Mucosa of rectum (tissue), 2 donors: ENCODE data around the gene SFXN5.
"Not testable (repeated sequence)": the region's sequence is repeated elsewhere in the genome, so short reads cannot be mapped to it uniquely, and the experiment has no call there.

Experiments
- H3K27ac ChIP-seq, 2 donors: one replicate each; pipeline ENCODE4 v1.7.0; 2013; ENCODE audit warnings: inconsistent platforms in 2 of 2, low read depth in 2 of 2, low read length in 2 of 2
- H3K27me3 ChIP-seq, 2 donors: one replicate each; pipeline ENCODE4 v1.7.0; 2013; ENCODE audit warnings: low read length in 2 of 2; ENCODE audit not compliant: control insufficient read depth in 2 of 2, insufficient read depth in 2 of 2
- H3K36me3 ChIP-seq, 2 donors: one replicate each; pipeline ENCODE4 v1.7.0; 2013; ENCODE audit warnings: low read length in 2 of 2; ENCODE audit not compliant: control insufficient read depth in 2 of 2, insufficient read depth in 2 of 2
- H3K4me1 ChIP-seq, 2 donors: one replicate each; pipeline ENCODE4 v1.7.0; 2013; ENCODE audit warnings: low read length in 2 of 2, mild to moderate bottlenecking in 1 of 2; ENCODE audit not compliant: control insufficient read depth in 2 of 2, insufficient read depth in 2 of 2
- H3K4me3 ChIP-seq, 2 donors: one replicate each; pipeline ENCODE4 v1.7.0; 2013; ENCODE audit warnings: low read length in 2 of 2
- H3K9ac ChIP-seq, 2 donors: one replicate each; pipeline ENCODE4 v1.7.0; 2013; ENCODE audit warnings: low read length in 2 of 2, low read depth in 1 of 2, mild to moderate bottlenecking in 1 of 2
- H3K9me3 ChIP-seq, 2 donors: one replicate each; pipeline ENCODE4 v1.7.0; 2013; ENCODE audit warnings: low read length in 2 of 2; ENCODE audit not compliant: control insufficient read depth in 2 of 2
- donor health status: healthy.
- donor health status: Normal muscosa, but diverticular disease.

The SFXN5 gene

DNA sequence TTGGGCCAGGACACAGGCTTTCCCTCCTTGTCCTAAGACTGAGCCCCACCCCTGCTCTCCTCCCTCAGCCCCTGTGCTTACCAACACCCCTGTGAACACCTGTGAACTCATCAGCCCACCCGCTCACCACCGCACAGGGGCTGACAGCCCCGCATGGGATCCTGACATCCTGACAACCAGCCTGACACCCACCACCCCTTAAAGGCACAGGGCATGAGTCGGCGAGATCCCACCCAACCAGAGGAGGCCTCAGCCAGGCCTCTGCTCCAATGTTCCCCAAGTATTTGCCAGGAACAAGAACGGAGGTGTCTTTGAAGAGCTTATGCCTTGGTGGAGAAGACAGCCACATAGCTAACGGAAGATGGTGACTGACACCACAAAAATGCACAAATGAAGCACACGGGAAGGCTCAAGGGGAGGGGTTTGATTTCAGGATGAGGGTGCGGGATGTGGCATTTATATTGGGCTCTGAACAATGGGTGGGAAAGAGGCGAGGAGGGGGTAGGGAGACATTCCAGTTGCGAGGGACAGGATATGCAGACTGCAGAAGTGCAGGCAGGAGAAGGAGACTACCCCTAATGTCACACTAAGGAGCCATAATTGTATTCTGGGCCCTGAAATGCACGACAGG, 30.2 kb upstream of the SFXN5 start:
- no peaks in the 10 kb centered on the region for H3K9me3 ChIP-seq
- no peaks in the 10 kb centered on the region for H3K27me3 ChIP-seq
- H3K27ac ChIP-seq, result no peak overlapping the region
- H3K36me3 ChIP-seq, result no peaks in the 10 kb centered on the region
- H3K4me3 ChIP-seq, result no peak overlapping the region
- H3K4me1 ChIP-seq, result no peaks in the 10 kb centered on the region
- no peak overlapping the region for H3K9ac ChIP-seq

DNA sequence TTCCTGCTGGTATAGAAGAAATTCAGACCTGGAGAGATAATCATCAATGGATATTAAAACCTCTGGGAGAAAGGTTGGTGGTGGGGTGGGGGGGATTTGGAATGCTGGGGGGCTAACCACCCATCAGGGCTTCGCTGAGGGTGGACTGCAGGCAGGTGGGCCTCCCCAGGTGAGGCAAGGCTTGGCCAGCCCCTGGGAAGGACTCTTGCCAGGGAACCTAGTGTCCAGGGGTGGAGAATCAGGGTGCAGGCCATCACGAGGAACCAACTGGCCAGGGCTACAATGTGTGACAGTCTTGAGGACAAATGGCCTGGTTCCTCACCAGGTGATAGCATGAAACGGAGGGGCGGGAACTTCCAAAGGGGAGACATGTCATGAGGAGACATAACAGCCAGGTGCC, 29.4 kb upstream of the SFXN5 start:
- Histone ChIP-seq H3K27me3 (no peaks in the 10 kb centered on the region), H3K9me3 (no peaks in the 10 kb centered on the region), H3K27ac (no peak overlapping the region), H3K4me3 (no peak overlapping the region), H3K9ac (no peak overlapping the region), H3K36me3 (no peaks in the 10 kb centered on the region), H3K4me1 (no peaks in the 10 kb centered on the region)

DNA sequence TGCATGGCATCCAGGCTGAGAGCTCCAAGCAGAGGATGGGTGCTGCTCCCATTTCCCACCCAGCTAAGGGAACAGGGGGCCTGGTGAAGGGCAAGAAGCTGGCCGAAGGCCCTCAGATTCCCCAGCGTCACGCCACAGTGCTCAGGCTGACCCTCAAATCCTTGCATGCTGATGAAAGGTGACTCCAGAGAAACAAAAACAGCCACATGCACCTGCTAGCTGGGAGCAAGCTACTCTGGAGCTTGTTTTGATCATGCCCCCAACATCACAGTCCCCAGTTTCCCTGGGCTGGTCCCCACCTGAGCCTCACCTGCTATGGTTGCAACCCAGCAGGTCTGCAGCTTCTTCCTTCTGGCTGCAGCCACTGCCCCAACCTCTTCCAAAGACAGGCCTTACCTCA, 28.0 kb upstream of the SFXN5 start:
- H3K9me3 ChIP-seq, result no peaks in the 10 kb centered on the region
- no peak overlapping the region for H3K9ac ChIP-seq
- no peaks in the 10 kb centered on the region for H3K4me1 ChIP-seq
- no peaks in the 10 kb centered on the region for H3K36me3 ChIP-seq
- H3K4me3 ChIP-seq, result no peak overlapping the region
- no peaks in the 10 kb centered on the region for H3K27me3 ChIP-seq
- H3K27ac ChIP-seq, result no peak overlapping the region

DNA sequence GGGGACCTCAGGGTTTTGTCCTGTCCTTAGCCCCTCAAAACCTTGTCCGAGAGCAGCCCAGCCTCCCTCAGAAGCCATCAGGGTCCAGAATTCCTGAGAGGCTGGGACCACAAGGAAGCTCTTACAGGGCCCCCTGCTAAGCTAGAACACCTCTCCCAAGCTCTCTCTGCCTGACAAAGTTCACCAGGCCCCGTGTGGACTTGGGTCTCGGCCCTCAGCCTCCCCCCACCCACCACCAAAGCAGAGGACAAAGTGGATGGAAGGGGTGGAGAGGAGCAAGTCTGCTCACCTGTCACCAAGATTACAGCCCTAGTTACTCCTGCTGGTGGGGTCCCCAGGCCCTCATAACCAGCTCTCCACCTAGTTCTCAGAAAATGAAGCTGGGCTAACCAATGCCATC, 24.4 kb upstream of the SFXN5 start:
- no peak overlapping the region for H3K4me3 ChIP-seq
- H3K4me1 ChIP-seq, result no peaks in the 10 kb centered on the region

DNA sequence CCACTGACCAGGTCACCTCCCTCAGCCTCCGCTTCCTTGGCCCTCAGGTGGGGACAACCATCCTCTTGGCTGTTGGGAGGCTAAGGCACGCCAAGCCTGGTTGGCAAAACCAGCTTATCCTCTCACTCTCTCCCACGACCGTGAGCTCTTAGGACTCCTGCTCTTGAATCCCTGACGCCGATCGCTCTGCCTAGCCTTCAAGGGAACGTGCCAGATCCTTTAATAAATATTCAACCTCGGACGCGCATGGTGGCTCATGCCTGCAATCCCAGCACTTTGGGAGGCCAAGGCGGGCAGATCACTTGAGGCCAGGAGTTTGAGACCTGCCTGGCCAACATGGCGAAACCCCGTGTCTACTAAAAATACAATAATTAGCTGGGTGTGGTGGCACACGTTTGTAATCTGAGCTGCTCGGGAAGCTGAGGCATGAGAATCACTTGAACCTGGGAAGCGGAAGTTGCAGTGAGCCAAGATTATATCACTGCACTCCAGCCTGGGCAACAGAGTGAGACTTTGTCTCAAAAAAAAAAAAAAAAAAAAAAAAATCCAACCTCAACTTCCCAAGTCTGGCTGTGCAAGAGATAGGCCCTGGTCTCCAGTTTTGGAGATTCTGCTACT, 22.2 kb upstream of the SFXN5 start:
- H3K9me3 ChIP-seq, H3K27ac ChIP-seq, H3K27me3 ChIP-seq, H3K4me1 ChIP-seq, H3K4me3 ChIP-seq, H3K9ac ChIP-seq, H3K36me3 ChIP-seq: not testable (repeated sequence)

More for the DNA sequence above, 24.4 kb upstream of the SFXN5 start:
- Histone ChIP-seq H3K9me3 (no peaks in the 10 kb centered on the region), H3K36me3 (no peaks in the 10 kb centered on the region), H3K27me3 (no peaks in the 10 kb centered on the region), H3K9ac (no peak overlapping the region), H3K27ac (no peak overlapping the region)

DNA sequence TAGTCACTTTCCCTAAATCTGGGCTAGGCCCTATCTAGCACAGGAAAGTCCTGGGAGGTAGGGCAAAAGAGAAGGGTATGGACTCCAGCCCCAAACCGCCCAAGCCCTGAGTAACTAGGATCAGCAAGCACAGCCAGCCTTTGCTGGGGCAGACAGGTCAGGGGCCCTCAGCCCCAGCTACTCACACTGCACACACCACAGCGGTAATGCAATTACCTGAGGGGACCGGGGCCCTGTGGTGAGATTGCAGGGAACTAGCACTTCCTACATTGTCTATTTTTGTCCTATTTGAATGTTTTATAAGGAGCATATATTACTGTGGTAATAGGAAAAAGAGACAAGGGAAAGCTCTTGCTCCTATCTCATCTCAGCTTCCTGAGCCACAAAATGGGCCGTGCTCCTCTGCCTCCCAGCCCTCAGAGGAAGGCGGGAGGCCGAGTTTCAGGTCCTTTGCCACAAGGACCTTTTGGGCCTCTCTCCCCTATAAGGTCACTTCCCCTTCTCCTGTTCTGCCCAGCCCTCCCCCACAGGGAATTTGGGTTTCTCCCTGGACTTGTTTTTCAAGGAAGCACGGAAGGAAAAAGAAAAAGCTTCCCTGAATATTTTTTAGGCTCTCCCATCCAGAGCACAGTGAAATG, 20.8 kb upstream of the SFXN5 start:
- Histone ChIP-seq H3K4me3 (no peak overlapping the region), H3K36me3 (peaks cover 0 to 3% of the 10 kb centered on the region in 2 donors), H3K9ac (no peak overlapping the region), H3K9me3 (no peaks in the 10 kb centered on the region), H3K4me1 (no peaks in the 10 kb centered on the region), H3K27me3 (no peaks in the 10 kb centered on the region), H3K27ac (no peak overlapping the region)

DNA sequence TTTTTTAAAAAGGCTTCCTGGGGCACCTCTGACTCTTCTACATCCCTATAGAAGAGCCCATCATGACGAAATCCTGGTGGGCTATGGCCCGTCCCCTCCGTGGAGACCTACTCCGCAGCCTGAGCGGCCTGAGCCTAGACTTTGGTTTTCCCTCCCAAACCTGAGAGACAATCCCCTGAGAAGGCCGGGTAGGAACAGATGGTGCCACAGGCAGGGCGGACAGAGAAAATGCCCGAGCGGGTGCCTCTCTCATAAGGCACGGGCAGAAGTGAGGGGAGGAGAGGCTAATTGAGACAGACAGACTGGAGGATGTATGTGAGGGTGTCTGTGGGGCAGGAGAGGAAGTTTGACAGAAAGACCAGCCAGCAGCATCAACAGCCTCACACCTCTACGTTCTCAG, 20.2 kb upstream of the SFXN5 start:
- H3K27me3 ChIP-seq, result no peaks in the 10 kb centered on the region
- H3K36me3 ChIP-seq, result peaks cover 0 to 3% of the 10 kb centered on the region in 2 donors
- no peak overlapping the region for H3K27ac ChIP-seq
- H3K4me3 ChIP-seq, result no peak overlapping the region
- H3K9ac ChIP-seq, result no peak overlapping the region
- H3K4me1 ChIP-seq, result no peaks in the 10 kb centered on the region
- H3K9me3 ChIP-seq, result no peaks in the 10 kb centered on the region

DNA sequence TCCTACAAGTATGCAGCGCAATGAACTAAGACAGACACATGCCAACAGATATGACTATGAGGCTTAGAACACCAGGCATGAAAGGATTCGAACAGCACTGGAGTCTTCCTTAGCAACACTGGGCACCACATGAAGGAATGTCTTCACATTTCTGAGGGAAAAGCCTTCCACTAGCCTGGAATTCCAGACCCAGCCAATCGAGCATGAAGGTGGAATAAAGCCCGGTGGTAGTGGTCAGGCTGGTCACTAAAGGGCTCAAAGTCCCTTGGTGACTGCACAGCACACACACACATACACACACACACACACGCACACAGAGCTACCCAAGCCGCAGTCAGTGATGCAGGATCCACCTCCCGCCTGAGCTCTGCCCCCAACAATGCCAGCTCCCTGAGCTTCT, 19.7 kb upstream of the SFXN5 start:
- peaks cover 0 to 3% of the 10 kb centered on the region in 2 donors for H3K36me3 ChIP-seq
- no peaks in the 10 kb centered on the region for H3K27me3 ChIP-seq
- H3K4me1 ChIP-seq, result no peaks in the 10 kb centered on the region
- H3K9ac ChIP-seq, result no peak overlapping the region
- H3K9me3 ChIP-seq, result no peaks in the 10 kb centered on the region
- H3K4me3 ChIP-seq, result no peak overlapping the region
- H3K27ac ChIP-seq, result no peak overlapping the region

DNA sequence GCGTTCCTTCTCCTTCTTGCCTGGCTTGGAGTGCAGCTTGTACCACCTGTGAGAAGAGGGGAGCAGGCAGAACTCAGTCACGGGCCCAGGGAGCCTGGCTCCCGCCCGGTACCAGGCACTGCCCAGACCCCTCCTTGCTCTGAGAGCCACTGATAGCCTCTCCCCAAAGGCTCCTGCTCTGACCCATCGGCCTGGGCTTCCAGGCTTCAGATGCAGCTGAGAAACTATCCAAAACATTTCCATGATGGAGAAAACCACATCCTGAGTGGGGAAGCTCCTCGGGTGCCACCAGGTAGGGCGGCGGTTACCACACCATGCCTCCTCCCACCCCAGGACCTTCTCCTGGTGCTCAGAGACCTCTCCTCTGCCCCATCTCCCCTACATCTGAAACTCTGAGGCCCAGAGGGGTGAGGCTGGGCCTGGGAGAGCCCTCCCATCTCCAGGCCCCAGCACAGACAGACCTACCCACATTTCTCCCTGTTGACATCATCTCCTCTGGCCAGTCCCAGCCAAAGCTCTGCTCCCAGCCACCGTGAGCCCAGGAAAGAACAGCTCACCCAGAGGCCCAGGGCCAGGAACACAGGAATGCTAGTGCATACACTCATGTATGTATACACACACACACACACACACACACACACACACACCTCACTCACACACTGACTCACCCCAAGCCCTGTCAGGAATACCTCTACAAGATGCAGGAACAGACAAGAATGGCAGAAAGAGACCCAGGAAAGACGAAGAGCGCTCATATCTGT, 17.9 kb upstream of the SFXN5 start:
- Histone ChIP-seq H3K27ac (no peak overlapping the region), H3K27me3 (no peaks in the 10 kb centered on the region), H3K9ac (no peak overlapping the region), H3K9me3 (no peaks in the 10 kb centered on the region), H3K4me1 (peaks cover 0 to 3% of the 10 kb centered on the region in 2 donors), H3K36me3 (peaks cover 0 to 3% of the 10 kb centered on the region in 2 donors), H3K4me3 (no peak overlapping the region)

DNA sequence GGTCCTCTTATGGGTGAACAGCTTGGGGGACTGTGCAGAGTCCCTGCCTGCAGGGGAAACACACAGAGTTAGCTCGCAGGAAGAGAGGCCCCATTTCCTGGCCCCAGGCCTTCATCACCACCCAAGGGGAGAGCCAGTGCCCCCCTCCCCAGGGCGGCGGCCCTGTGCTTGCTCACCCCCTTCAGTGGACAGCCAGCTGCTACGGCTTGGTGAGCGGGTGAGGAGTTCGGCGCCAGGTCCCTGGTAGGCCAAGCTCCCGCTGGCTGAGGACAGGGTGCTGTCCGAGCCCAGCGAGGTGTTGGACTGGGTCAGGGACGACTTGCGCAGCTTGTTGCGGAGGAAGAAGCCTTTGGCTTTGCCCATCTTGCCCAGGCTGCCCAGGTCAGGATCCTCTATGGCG, 17.2 kb upstream of the SFXN5 start:
- no peaks in the 10 kb centered on the region for H3K27me3 ChIP-seq
- no peaks in the 10 kb centered on the region for H3K9me3 ChIP-seq
- no peak overlapping the region for H3K27ac ChIP-seq
- no peak overlapping the region for H3K9ac ChIP-seq
- no peak overlapping the region for H3K4me3 ChIP-seq
- peaks cover 0 to 3% of the 10 kb centered on the region in 2 donors for H3K36me3 ChIP-seq
- peaks cover 0 to 3% of the 10 kb centered on the region in 2 donors for H3K4me1 ChIP-seq
